Lower leg skin (tissue), 4 donors: Measurements from ENCODE around the gene GALNT18. TPM values are rescaled to one million over a fixed set of nuclear protein-coding genes. Genes with fewer than 3 reads are reported as not detected.

ENCODE experiments used
- DNase-seq, 2 donors: peaks; one replicate each; pipeline ENCODE4 v3.0.0-alpha.2; 2019; ENCODE audit warnings: low spot score in 2 of 2
- H3K4me3 ChIP-seq: fragments of 200-600 bp; sonication (generic); 2 replicates; pipeline ENCODE4 v1.5.1; 2017; ENCODE audit warnings: mild to moderate bottlenecking, low read depth; ENCODE audit not compliant: poor library complexity, severe bottlenecking
- POLR2A ChIP-seq, 2 donors: fragments of 450-650 bp; IDR thresholded peaks; one replicate each; pipeline ENCODE4 v1.6.1; 2016 to 2017; ENCODE audit warnings: antibody characterized with exemption in 2 of 2, mild to moderate bottlenecking in 1 of 2, moderate library complexity in 1 of 2
- WGBS, 2 donors: methylation state at CpG; one replicate each; pipeline ENCODE4 v1.1.5; 2018; 5-methylcytosine and 5-hydroxymethylcytosine counted together
- intact Hi-C: fragments of 100-400 bp; cut with DNase I; formaldehyde crosslinking; loops from one replicate; pipeline ENCODE4 v1.15.0; 2023; ENCODE audit warnings: low total_unique reads
- total RNA-seq, 4 donors: library from RNA; depleted of rRNA; stranded (reverse); fragments of >200 nt; gene quantifications; one replicate each; pipeline ENCODE4 v1.1.0, GENCODE V29; 2016
- TF ChIP-seq, protein P1 (sequence below), 3 donors: fragments of 450-650 bp; IDR thresholded peaks; one replicate each; pipeline ENCODE4 v1.5.1; 2016; ENCODE audit warnings: antibody characterized with exemption in 3 of 3, mild to moderate bottlenecking in 3 of 3, moderate library complexity in 2 of 3

The GALNT18 gene
- total RNA-seq, 4 donors from 2014 or later = 11.5 to 33.0 (median 17.7) TPM

DNA sequence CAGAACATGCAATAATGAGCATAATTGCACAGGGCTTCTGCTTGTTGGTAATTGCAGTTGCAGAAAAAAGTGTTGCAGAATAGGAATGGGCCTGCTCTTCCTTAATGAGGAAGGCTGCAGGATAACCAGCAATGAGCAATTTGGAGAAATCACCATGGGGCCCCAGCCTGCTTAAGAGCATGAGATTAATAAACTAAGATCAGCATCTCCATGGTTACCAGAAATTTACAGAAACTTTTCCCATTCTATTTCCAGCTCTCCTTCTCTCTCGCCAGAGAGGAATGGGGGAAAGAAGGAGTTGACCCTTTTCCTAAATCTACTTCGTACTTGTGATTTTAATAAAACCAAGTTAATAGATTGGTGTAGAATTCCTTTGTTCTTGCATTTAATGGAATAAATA lies 187.8 kb downstream of the GALNT18 start:
- DNase-seq = no peak
- intact Hi-C loops = no loop called here
- WGBS, 2 donors = 86 to 93% methylated on average over 2 of the region's 2 CpGs
- no peak for TF ChIP-seq POLR2A (IDR thresholded peaks at IDR 0.05)
- TF ChIP-seq, protein P1, sequence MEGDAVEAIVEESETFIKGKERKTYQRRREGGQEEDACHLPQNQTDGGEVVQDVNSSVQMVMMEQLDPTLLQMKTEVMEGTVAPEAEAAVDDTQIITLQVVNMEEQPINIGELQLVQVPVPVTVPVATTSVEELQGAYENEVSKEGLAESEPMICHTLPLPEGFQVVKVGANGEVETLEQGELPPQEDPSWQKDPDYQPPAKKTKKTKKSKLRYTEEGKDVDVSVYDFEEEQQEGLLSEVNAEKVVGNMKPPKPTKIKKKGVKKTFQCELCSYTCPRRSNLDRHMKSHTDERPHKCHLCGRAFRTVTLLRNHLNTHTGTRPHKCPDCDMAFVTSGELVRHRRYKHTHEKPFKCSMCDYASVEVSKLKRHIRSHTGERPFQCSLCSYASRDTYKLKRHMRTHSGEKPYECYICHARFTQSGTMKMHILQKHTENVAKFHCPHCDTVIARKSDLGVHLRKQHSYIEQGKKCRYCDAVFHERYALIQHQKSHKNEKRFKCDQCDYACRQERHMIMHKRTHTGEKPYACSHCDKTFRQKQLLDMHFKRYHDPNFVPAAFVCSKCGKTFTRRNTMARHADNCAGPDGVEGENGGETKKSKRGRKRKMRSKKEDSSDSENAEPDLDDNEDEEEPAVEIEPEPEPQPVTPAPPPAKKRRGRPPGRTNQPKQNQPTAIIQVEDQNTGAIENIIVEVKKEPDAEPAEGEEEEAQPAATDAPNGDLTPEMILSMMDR (IDR thresholded peaks at IDR 0.05) = no peak
- no peak overlapping the region for H3K4me3 ChIP-seq

DNA sequence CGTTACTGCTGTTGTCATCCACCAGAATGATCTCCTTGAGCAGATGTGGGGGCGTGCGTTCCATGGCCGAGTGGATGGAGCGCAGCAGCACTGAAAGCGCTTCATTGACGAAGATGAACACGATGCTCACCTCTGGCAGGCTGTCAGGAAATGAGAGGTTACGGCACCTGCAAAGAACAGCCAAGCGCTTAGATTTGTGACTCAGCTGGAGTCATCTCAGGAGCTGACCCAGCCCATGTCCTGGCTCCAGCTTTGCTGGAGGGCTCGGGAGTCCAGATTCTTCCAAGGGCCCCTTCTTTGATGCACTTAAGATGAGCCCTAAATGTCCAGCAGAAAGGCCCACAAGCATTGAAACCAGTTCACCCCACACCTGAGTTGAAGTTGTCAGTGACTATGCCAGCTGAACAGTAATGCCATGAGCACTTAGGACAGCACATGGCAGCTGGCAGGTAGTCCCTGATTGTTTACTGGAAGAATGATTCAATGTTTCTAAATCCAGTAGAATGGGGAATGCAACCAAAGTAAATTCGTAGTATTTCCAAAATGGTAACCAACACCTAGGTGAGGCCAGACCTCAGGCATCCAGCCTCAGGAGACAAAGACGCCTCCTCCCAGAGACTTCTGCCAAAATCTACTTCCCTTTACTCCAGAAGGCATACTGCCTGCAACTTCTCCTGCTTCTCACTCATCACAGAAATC lies 189.0 kb downstream of the GALNT18 start:
- DNase-seq = no peak
- no peak overlapping the region for H3K4me3 ChIP-seq
- intact Hi-C loops = no loop called here
- WGBS, 2 donors = 69 to 81% methylated on average over 8 to 13 of the region's 13 CpGs
- no peak for TF ChIP-seq POLR2A (IDR thresholded peaks at IDR 0.05)
- TF ChIP-seq, protein P1 (IDR thresholded peaks at IDR 0.05) = no peak

DNA sequence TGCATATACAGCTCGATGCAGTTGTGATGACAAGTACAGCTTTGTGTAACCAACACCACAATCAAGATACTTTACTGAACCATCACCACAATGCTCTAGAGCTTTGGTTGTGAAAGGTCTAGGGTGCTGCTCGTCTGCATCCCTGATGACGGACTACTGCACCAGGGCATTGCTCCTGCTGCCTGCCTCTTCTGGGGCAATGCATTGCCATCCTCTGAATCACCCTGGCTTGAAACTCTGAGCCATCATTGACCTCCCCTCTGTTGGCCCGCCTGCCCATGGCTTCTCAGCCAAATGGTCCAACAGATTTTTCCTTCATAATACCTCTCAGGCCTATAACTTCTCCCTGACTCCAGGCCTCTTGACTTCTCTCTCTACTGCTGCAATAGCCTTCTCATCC lies 191.4 kb downstream of the GALNT18 start:
- intact Hi-C loops = no loop called here
- no peak overlapping the region for H3K4me3 ChIP-seq
- TF ChIP-seq, protein P1 (IDR thresholded peaks at IDR 0.05) = no peak
- TF ChIP-seq POLR2A (IDR thresholded peaks at IDR 0.05) = no peak
- DNase-seq = no peak
- 91 to 99% methylated on average over 4 of the region's 4 CpGs for WGBS, 2 donors

DNA sequence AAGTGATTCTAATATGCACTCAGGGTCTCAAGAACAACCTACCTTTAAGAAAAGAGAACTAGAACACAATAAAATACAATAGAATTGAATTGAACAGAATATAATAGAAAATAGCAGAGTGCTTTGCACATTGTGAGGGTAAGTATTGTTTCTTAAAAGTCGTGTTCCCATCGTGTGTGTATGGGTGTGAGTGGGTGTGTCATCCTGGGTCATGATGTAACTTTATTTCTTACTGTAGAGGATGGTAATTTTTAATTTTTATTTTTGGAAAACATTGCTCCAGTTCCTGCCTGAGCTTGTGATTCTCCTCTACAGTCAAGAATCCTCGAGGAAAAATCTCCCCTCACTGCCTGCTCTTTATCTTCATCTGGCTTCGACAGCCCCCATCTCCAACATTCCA lies 193.1 kb downstream of the GALNT18 start:
- intact Hi-C loops = no loop called here
- WGBS, 2 donors = 49 to 58% methylated on average over 4 of the region's 4 CpGs
- TF ChIP-seq, protein P1 (IDR thresholded peaks at IDR 0.05) = no peak
- no peak for DNase-seq
- no peak overlapping the region for H3K4me3 ChIP-seq

DNA sequence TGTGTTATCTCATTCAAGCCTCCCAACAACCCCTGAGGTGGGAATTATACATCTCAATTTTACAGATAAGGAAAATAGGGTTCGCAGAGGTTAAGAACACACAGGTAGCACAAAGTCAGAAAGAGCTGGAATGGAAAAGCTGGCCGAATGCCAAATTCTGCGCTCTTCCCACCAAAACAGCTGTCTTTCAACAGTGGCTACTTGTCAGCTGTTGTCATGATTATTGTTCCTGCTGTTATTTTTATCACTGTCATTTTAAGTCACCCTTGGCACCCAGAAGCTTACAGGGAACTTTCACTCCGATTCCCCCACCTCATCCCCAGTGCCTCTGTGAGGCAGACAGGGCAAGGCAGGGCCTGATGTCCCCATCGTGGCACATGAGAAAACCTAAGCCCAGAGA lies 194.3 kb downstream of the GALNT18 start:
- no peak for TF ChIP-seq POLR2A (IDR thresholded peaks at IDR 0.05)
- TF ChIP-seq, protein P1 (IDR thresholded peaks at IDR 0.05) = no peak
- WGBS, 2 donors = 47 to 51% methylated on average over 5 of the region's 5 CpGs
- no peak overlapping the region for H3K4me3 ChIP-seq
- no peak for DNase-seq
- intact Hi-C loops = no loop called here

DNA sequence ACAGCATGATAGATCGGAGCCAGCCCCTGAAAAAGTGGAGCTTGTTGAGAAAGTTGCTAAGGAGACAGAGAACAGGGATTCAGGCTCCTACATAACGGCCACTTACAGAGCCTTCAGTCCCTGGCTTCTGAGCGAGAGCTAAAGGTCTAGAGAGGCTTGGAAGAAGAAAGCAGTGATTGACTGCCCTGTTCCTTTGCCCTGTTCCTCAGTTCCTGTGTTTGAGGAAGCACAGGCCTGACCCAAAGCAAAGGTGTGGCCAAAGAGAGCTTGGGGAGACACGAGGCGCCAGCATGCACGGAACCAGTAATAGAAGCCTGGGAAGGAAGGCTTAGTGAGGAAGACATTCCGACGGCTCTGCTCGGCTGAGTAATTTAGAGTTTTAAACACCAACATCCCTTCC lies 194.7 kb downstream of the GALNT18 start:
- DNase-seq = no peak
- no peak overlapping the region for H3K4me3 ChIP-seq
- intact Hi-C loops = no loop called here
- WGBS, 2 donors = 66 to 76% methylated on average over 9 of the region's 9 CpGs
- TF ChIP-seq POLR2A (IDR thresholded peaks at IDR 0.05) = no peak
- TF ChIP-seq, protein P1 (IDR thresholded peaks at IDR 0.05) = no peak
